K562 (cell line): ENCODE data around the gene UBE2M. TPM values are rescaled to one million over a fixed set of nuclear protein-coding genes. Genes with fewer than 3 reads are reported as not detected.

Experiments
- BHLHE40 ChIP-seq: IDR thresholded peaks from 2 replicates; pipeline ENCODE4 v1.6.1; 2011; ENCODE audit warnings: low read length, improper control_type of control experiment
- CCNT2 ChIP-seq: IDR thresholded peaks from 2 replicates; pipeline ENCODE4 v1.6.1; 2011; ENCODE audit warnings: borderline replicate concordance, low read depth, mild to moderate bottlenecking, moderate library complexity, mixed read lengths, low read length; ENCODE audit not compliant: insufficient read length; ENCODE audit errors: extremely low read depth
- CHD1 ChIP-seq: fragments of 200-600 bp; sonication (generic); IDR thresholded peaks from one replicate; pipeline ENCODE4 v1.6.1; 2012; ENCODE audit warnings: mild to moderate bottlenecking, moderate library complexity, low read length, inconsistent platforms
- CXXC5 ChIP-seq: fragments of 250-450 bp; sonication (Bioruptor Pico); IDR thresholded peaks from 2 replicates; pipeline ENCODE4 v1.8.0; 2022; ENCODE audit warnings: inconsistent platforms, mild to moderate bottlenecking, moderate library complexity
- ESRRA ChIP-seq: fragments of 450-650 bp; IDR thresholded peaks from 2 replicates; pipeline ENCODE4 v1.6.1; 2014; ENCODE audit warnings: low read depth, mild to moderate bottlenecking, moderate library complexity, borderline replicate concordance
- EWSR1 ChIP-seq: fragments of 450-650 bp; IDR thresholded peaks from 2 replicates; pipeline ENCODE4 v1.6.1; 2018; ENCODE audit warnings: borderline replicate concordance, mild to moderate bottlenecking, low read depth, moderate library complexity; ENCODE audit not compliant: partially characterized antibody
- FIP1L1 ChIP-seq: fragments of 200-400 bp; formaldehyde crosslinking; IDR thresholded peaks from 2 replicates; pipeline ENCODE4 v1.6.1; 2018; ENCODE audit warnings: mild to moderate bottlenecking, low read depth, low read length; ENCODE audit not compliant: poor library complexity, severe bottlenecking
- KLF10 ChIP-seq: fragments of 250-450 bp; sonication (Bioruptor Pico); IDR thresholded peaks from 2 replicates; pipeline ENCODE4 v1.6.1; 2021; ENCODE audit warnings: matching md5 sums
- MXI1 ChIP-seq: IDR thresholded peaks from 2 replicates; pipeline ENCODE4 v1.6.1; 2011; ENCODE audit warnings: low read depth, mild to moderate bottlenecking, improper control_type of control experiment, low read length
- NFIC ChIP-seq: fragments of 450-650 bp; IDR thresholded peaks from 2 replicates; pipeline ENCODE4 v1.6.1; 2017; ENCODE audit warnings: mild to moderate bottlenecking, inconsistent platforms
- RBM22 ChIP-seq: fragments of 200-400 bp; formaldehyde crosslinking; IDR thresholded peaks from 2 replicates; pipeline ENCODE4 v1.6.1; 2018; ENCODE audit warnings: low read length, low read depth; ENCODE audit not compliant: poor library complexity, severe bottlenecking
- RBM39 ChIP-seq: fragments of 200-400 bp; formaldehyde crosslinking; optimal IDR thresholded peaks from 2 replicates; pipeline ENCODE3; 2018; ENCODE audit warnings: low read depth, low read length
- SMAD4 ChIP-seq: fragments of 250-450 bp; sonication (Bioruptor Pico); conservative IDR thresholded peaks from 2 replicates; pipeline ENCODE4 v1.8.0; 2021; ENCODE audit warnings: inconsistent platforms, mild to moderate bottlenecking, moderate library complexity
- TFAM ChIP-seq: fragments of 250-450 bp; sonication (Bioruptor Pico); conservative IDR thresholded peaks from 2 replicates; pipeline ENCODE4 v1.5.0; 2021; ENCODE audit warnings: mild to moderate bottlenecking, moderate library complexity
- ZNF197 ChIP-seq: fragments of 200-800 bp; sonication (Bioruptor generic); IDR thresholded peaks from 2 replicates; pipeline ENCODE4 v1.6.1; 2016; ENCODE audit warnings: low read depth, missing genetic modification characterization, missing compliant biosample characterization
- ZNF347 ChIP-seq: fragments of 450-650 bp; formaldehyde crosslinking; IDR thresholded peaks from 2 replicates; pipeline ENCODE4 v1.4.0; 2020; ENCODE audit warnings: low read depth, mild to moderate bottlenecking, moderate library complexity
- ZNF57 ChIP-seq: fragments of 450-650 bp; formaldehyde crosslinking; IDR thresholded peaks from 2 replicates; pipeline ENCODE4 v1.4.0; 2020; ENCODE audit warnings: mild to moderate bottlenecking, moderate library complexity
- ZNF76 ChIP-seq: fragments of 250-450 bp; sonication (Bioruptor Pico); IDR thresholded peaks from 2 replicates; pipeline ENCODE4 v1.4.0; 2020; ENCODE audit warnings: mild to moderate bottlenecking, moderate library complexity, borderline replicate concordance
- polyA plus RNA-seq, 8 experiments: library from polyadenylated mRNA; depleted of rRNA in 4 of 8; stranded (reverse) in 5 of 8; unstranded in 3 of 8; fragments of >200 nt; fragmentation: Nextera tagmentation in 2 of 8; fragmentation: Illumina TruSeq in 1 of 8; extraction: Ambion mirVana in 2 of 8; extraction: Trizol in 1 of 8; gene quantifications; 2 replicates each; pipeline versions ENCODE4 v1.2.1 to v1.2.3, GENCODE V29; 2011 to 2014; ENCODE audit warnings: inconsistent platforms in 1 of 8, missing spikeins in 1 of 8
- total RNA-seq, 7 experiments: library from RNA; depleted of rRNA in 6 of 7; stranded (reverse); fragments of >200 nt in 6 of 7; fragmentation: Illumina TruSeq in 2 of 7; extraction: Trizol in 2 of 7; gene quantifications; 2 replicates each; pipeline versions ENCODE4 v1.2.1 to v1.2.3, GENCODE V29; 2011 to 2021; ENCODE audit warnings: low replicate concordance in 1 of 7
- TF ChIP-seq, protein P1 (sequence below): fragments of 450-650 bp; conservative IDR thresholded peaks from 2 replicates; pipeline ENCODE4 v1.6.1; 2016; ENCODE audit warnings: missing genetic modification characterization, low read depth, mild to moderate bottlenecking, control low read depth, missing compliant biosample characterization
- TF ChIP-seq, protein P2 (sequence below): sonication (generic); formaldehyde crosslinking; IDR thresholded peaks from 2 replicates; pipeline ENCODE4 v1.8.1; 2023; ENCODE audit warnings: mild to moderate bottlenecking, missing genetic modification reagents
- TF ChIP-seq, protein P3 (sequence below): fragments of 200-800 bp; sonication (Bioruptor generic); IDR thresholded peaks from 2 replicates; pipeline ENCODE4 v1.6.1; 2017; ENCODE audit warnings: missing genetic modification characterization, missing compliant biosample characterization

Gene UBE2M
- total and polyA plus RNA-seq, 9 of the 15 experiments (the other 6 are each of a cell fraction or from before 2014, with no cell fraction given): 0.92 to 163 (median 85.7) TPM

DNA sequence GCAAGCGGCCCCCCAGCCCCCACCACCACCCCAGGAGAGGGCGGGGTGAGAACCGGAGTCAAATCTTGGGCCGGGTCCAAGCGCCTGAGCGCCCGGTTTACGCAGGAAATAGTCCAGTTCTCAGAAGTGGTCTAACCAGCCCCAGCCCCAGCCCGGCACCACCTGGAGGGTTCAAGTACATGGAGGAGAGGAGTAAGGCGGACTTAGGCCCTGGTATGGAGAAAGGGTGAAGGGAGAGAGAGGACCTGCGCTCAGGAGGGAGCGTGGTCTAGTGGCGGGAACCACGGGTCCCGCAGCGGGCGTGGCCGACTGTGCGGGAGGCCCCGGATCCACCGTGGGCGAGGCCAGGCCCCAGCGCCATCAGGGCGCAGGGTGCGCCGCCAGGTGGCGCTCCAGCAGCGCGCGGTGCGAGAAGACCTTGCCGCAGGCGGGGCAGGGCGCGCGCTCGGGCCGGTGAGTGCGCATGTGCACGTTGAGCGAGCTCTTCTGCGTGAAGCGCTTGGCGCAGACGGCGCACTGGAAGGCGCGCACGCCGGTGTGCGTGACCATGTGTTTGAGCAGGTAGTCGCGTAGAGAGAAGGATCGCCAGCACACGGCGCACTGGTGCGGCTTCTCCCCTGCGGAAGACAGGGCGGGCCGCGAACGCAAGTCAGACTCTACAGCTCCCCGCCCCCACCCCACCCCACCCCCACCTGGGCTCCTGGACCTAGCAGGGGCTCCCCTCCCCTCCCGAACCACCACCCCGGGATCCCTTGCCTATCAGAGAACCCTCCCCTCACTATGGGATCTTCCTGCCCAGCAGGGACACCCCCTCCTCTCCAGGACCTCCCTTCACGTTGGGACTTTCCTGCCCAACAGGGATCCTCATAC lies 44.5 kb downstream of the UBE2M start (continued):
- TF ChIP-seq, protein P1, sequence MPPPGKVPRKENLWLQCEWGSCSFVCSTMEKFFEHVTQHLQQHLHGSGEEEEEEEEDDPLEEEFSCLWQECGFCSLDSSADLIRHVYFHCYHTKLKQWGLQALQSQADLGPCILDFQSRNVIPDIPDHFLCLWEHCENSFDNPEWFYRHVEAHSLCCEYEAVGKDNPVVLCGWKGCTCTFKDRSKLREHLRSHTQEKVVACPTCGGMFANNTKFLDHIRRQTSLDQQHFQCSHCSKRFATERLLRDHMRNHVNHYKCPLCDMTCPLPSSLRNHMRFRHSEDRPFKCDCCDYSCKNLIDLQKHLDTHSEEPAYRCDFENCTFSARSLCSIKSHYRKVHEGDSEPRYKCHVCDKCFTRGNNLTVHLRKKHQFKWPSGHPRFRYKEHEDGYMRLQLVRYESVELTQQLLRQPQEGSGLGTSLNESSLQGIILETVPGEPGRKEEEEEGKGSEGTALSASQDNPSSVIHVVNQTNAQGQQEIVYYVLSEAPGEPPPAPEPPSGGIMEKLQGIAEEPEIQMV (tag): no peak
- peak; percentile 52; the same call in 1 of the 2 replicates for TF ChIP-seq BHLHE40
- TF ChIP-seq NFIC: peak; percentile 81
- TF ChIP-seq, protein P2, sequence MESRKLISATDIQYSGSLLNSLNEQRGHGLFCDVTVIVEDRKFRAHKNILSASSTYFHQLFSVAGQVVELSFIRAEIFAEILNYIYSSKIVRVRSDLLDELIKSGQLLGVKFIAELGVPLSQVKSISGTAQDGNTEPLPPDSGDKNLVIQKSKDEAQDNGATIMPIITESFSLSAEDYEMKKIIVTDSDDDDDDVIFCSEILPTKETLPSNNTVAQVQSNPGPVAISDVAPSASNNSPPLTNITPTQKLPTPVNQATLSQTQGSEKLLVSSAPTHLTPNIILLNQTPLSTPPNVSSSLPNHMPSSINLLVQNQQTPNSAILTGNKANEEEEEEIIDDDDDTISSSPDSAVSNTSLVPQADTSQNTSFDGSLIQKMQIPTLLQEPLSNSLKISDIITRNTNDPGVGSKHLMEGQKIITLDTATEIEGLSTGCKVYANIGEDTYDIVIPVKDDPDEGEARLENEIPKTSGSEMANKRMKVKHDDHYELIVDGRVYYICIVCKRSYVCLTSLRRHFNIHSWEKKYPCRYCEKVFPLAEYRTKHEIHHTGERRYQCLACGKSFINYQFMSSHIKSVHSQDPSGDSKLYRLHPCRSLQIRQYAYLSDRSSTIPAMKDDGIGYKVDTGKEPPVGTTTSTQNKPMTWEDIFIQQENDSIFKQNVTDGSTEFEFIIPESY (CRISPR knock-in tag): peak; percentile 89
- TF ChIP-seq ZNF347: no peak
- no peak for TF ChIP-seq TFAM (CRISPR knock-in tag)
- no peak for TF ChIP-seq KLF10 (CRISPR knock-in tag)
- TF ChIP-seq FIP1L1: peak; percentile 91
- 0 out of 2 replicates have a peak, but pooled peaks have one; percentile 44 for TF ChIP-seq MXI1
- no peak for TF ChIP-seq ZNF76 (CRISPR knock-in tag)
- TF ChIP-seq ZNF197: 0 out of 2 replicates have a peak, but pooled peaks have one; percentile 40
- no peak for TF ChIP-seq CHD1
- TF ChIP-seq EWSR1: no peak
- TF ChIP-seq ZNF57 (CRISPR knock-in tag): no peak
- TF ChIP-seq CXXC5 (CRISPR knock-in tag): peak; percentile 92
- TF ChIP-seq, protein P3, sequence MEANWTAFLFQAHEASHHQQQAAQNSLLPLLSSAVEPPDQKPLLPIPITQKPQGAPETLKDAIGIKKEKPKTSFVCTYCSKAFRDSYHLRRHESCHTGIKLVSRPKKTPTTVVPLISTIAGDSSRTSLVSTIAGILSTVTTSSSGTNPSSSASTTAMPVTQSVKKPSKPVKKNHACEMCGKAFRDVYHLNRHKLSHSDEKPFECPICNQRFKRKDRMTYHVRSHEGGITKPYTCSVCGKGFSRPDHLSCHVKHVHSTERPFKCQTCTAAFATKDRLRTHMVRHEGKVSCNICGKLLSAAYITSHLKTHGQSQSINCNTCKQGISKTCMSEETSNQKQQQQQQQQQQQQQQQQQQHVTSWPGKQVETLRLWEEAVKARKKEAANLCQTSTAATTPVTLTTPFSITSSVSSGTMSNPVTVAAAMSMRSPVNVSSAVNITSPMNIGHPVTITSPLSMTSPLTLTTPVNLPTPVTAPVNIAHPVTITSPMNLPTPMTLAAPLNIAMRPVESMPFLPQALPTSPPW: peak; percentile 65; the same call in 1 of the 2 replicates
- peak; percentile 40 for TF ChIP-seq RBM22
- TF ChIP-seq ESRRA: peak; percentile 76; the same call in 1 of the 2 replicates
- TF ChIP-seq SMAD4: peak; percentile 54
- TF ChIP-seq RBM39: no peak
- TF ChIP-seq CCNT2: peak; percentile 69
